ENCODE data around the gene MOV10L1. TPM values are rescaled to one million over a fixed set of nuclear protein-coding genes. Genes with fewer than 3 reads are reported as not detected.

MOV10L1 gene
- total RNA-seq, 1 donor from 2014 or later: 3.5 TPM

DNA sequence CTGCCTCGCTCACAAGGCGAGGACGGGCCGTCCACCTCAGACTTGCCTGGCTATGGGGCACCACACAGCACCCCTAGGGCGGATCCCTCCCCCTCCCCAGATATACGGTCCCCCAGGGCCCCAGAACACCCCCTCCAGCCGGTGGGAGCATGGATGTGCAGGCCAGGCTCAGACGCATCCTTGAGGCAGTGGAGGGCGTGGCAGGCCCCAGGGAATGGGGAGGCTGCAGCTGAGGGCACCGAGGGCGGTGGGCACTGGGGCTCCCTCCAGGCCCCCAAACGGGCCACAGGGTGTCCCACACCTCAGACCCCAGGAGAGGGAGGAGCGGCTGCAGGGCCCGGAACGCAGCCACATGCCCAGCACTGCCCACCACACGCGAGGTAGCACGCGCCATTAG, 43.8 kb upstream of the MOV10L1 start:
- TF ChIP-seq CTCF (IDR thresholded peaks at IDR 0.05; ENCODE audit: unreplicated experiment): no peak
- no peak overlapping the region for H3K27ac Mint-ChIP-seq
- H3K36me3 Mint-ChIP-seq: no peaks in the 10 kb centered on the region
- no peak overlapping the region for H3K4me3 Mint-ChIP-seq
- H3K27me3 Mint-ChIP-seq (ENCODE audit: low read depth): peaks cover 4% of the 10 kb centered on the region
- peaks cover 11% of the 10 kb centered on the region for H3K9me3 Mint-ChIP-seq
- H3K4me1 Mint-ChIP-seq: peaks cover 7% of the 10 kb centered on the region
- DNase-seq (ENCODE audit: low spot score in 2 of 2, unreplicated experiment in 2 of 2): no peak

GRCh38 chr22:50046481-50047245, 43.1 kb upstream of the MOV10L1 start:
- no peak for TF ChIP-seq CTCF (IDR thresholded peaks at IDR 0.05; ENCODE audit: unreplicated experiment)
- Mint-ChIP-seq H3K27ac (no peak overlapping the region), H3K9me3 (peaks cover 15% of the 10 kb centered on the region), H3K4me3 (no peak overlapping the region), H3K4me1 (peaks cover 9% of the 10 kb centered on the region), H3K36me3 (no peaks in the 10 kb centered on the region), H3K27me3 (ENCODE audit: low read depth) (peaks cover 5% of the 10 kb centered on the region)
- DNase-seq (ENCODE audit: low spot score in 2 of 2, unreplicated experiment in 2 of 2): no peak

GRCh38 chr22:50047346-50047745, 42.5 kb upstream of the MOV10L1 start:
- Mint-ChIP-seq H3K4me1 (peaks cover 9% of the 10 kb centered on the region), H3K4me3 (no peak overlapping the region), H3K36me3 (no peaks in the 10 kb centered on the region), H3K27ac (no peak overlapping the region), H3K27me3 (ENCODE audit: low read depth) (peaks cover 4% of the 10 kb centered on the region), H3K9me3 (peaks cover 16% of the 10 kb centered on the region)
- no peak for DNase-seq (ENCODE audit: low spot score in 2 of 2, unreplicated experiment in 2 of 2)
- no peak for TF ChIP-seq CTCF (IDR thresholded peaks at IDR 0.05; ENCODE audit: unreplicated experiment)

GRCh38 chr22:50048061-50048765, 41.6 kb upstream of the MOV10L1 start:
- Mint-ChIP-seq H3K9me3 (peaks cover 11% of the 10 kb centered on the region), H3K4me1 (peaks cover 9% of the 10 kb centered on the region), H3K4me3 (no peak overlapping the region)

GRCh38 chr22:50048836-50049235, 41.0 kb upstream of the MOV10L1 start:
- H3K4me3 Mint-ChIP-seq: no peak overlapping the region
- H3K36me3 Mint-ChIP-seq: no peaks in the 10 kb centered on the region
- TF ChIP-seq CTCF (IDR thresholded peaks at IDR 0.05; ENCODE audit: unreplicated experiment): no peak
- H3K4me1 Mint-ChIP-seq: peaks cover 9% of the 10 kb centered on the region
- peaks cover 4% of the 10 kb centered on the region for H3K27me3 Mint-ChIP-seq (ENCODE audit: low read depth)
- DNase-seq (ENCODE audit: low spot score in 2 of 2, unreplicated experiment in 2 of 2): no peak
- H3K9me3 Mint-ChIP-seq: peaks cover 11% of the 10 kb centered on the region
- no peak overlapping the region for H3K27ac Mint-ChIP-seq

More at GRCh38 chr22:50048061-50048765, 41.6 kb upstream of the MOV10L1 start:
- Mint-ChIP-seq H3K27me3 (ENCODE audit: low read depth) (peaks cover 4% of the 10 kb centered on the region), H3K36me3 (no peaks in the 10 kb centered on the region), H3K27ac (no peak overlapping the region)
- TF ChIP-seq CTCF (IDR thresholded peaks at IDR 0.05; ENCODE audit: unreplicated experiment): no peak
- no peak for DNase-seq (ENCODE audit: low spot score in 2 of 2, unreplicated experiment in 2 of 2)

Data from mesothelial cell of epicardium (in vitro differentiated cells).